A549 treated with AZD9567 at 1 μM for 4 hours (cell line): ENCODE results near the gene DRD4. TPM values are rescaled to one million over a fixed set of nuclear protein-coding genes. Genes with fewer than 3 reads are reported as not detected.

ENCODE experiments used
- total RNA-seq: library from RNA; stranded (reverse); fragments of 200-300 nt; extraction: Qiagen RNA extraction; gene quantifications from 5 replicates; pipeline ENCODE4 v1.2.3, GENCODE V29; 2022; ENCODE audit not compliant: insufficient read depth

The DRD4 gene
- 0.33 to 0.56 TPM (median 0.52 TPM) in 4 of 5 replicates, not detected in the other for total RNA-seq

DNA sequence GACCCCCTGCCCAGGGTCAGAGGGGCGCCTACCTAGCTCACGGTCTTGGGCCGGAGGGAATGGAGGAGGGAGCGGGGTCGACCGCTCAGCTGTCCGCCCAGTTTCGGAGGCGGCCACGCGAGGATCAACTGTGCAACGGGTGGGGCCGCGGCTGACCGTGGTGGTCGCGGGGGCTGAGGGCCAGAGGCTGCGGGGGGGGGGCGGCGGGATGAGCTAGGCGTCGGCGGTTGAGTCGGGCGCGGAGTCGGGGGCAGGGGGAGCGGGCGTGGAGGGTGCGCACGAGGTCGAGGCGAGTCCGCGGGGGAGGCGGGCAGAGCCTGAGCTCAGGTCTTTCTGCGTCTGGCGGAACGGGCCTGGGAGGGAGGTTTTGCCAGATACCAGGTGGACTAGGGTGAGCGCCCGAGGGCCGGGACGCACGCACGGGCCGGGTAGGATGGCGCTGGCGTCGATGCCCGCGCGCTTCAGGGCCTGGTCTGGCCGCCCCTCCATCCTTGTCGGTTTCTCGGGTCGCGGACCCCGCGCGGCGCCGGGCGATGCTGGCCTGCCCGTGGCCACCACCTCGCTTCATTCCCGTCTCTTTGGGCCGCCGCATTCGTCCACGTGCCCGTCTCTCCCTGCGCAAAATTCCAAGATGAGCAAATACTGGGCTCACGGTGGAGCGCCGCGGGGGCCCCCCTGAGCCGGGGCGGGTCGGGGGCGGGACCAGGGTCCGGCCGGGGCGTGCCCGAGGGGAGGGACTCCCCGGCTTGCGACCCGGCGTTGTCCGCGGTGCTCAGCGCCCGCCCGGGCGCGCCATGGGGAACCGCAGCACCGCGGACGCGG, at the start of gene DRD4:
Gene DRD4 (plus strand): TSS at position 759 of the 822 bp plus-strand sequence. CDS start 36 bp downstream, at position 795.

DNA sequence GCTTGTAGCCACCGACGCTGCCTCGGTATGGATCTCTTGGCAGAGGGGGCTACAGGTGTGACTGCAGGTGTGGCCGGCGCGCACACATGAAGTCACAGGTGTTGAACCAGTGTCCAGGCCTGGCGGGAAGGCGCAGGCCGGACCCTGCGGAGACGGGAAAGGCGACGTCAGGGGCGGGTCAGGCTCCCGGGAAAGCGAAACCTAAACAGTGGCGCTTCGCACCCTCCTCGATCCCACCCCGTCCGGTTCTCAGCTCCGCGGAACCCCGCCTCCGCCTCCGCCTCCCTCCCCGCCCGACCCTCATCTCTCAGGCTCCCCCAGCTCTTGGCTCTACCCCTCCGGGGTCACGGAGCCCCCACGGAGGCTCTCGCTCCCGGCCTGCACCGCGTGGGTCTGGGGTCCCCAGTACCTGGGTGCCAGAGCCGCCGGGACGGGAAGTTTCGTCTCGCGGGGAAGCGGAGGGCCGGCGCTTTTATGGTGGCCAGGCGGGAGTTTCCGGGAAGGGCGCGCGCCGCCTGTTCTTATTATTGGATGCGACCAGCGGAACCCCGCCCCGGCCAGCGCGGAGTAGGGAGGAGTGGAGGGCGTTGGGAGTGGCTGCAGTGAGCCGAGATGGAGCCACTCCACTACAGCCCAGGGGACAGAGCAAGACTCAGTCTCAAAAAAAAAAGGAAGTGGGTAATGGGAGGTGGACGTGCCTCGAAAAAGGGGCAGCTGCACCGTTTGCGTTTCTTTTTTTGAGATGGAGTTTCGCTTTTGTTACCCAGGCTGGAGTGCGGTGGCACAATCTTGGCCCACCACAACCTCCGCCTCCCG, 21.4 kb upstream of the DRD4 start, which contains the start of gene IRF7:
Gene IRF7 (minus strand): TSS at position 447 of the 816 bp plus-strand sequence. CDS start 586 bp downstream, outside the sequence.

DNA sequence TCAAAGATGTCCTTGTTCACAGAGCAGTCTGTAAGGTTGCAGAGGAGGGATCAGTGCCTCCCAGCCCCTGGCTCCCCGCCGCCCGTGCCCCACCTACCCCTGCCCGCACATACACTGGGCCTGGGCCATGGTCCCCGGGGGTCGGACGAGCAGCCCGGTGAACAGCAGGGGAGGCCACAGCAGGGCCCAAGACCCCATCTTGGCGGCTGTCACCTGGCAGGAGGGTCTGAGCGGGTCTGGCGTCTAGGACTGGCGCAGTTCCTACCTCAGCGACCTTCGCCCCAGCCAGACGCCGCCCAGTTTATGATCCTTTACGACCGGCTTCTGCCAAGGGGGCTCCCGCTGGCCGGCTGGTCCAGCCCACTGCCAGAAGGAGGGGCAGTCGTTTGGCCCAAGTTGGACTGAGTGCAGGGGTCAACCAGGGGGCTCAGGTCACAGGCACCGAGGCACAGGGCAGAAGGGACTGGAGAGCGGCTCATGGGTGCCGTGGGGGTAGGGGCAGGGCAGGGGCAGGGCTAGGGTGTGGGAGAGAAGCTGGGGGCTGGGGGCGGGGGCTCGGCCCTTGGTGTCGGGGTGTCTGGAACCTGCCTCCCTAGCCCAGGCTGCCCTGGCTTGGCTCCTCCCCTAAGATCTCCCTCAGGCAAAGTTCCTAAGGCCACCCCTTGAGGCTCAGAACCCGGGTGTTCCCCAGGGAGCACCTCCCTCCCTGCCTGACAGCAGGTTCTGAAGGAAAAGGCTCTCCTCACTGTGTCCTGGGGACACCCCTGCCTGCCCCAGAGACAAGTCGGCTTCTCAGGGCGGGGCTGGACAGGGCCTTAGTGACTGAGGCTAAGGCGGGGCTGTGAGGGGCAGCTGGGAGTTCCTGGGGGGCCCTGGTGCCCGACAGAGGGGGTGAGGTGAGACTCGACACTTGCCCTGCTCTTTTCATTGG, 12.1 kb upstream of the DRD4 start, which contains the start of gene CDHR5:
Gene CDHR5 (minus strand): TSS at position 251 of the 931 bp plus-strand sequence. CDS start 53 bp downstream, at position 198.

DNA sequence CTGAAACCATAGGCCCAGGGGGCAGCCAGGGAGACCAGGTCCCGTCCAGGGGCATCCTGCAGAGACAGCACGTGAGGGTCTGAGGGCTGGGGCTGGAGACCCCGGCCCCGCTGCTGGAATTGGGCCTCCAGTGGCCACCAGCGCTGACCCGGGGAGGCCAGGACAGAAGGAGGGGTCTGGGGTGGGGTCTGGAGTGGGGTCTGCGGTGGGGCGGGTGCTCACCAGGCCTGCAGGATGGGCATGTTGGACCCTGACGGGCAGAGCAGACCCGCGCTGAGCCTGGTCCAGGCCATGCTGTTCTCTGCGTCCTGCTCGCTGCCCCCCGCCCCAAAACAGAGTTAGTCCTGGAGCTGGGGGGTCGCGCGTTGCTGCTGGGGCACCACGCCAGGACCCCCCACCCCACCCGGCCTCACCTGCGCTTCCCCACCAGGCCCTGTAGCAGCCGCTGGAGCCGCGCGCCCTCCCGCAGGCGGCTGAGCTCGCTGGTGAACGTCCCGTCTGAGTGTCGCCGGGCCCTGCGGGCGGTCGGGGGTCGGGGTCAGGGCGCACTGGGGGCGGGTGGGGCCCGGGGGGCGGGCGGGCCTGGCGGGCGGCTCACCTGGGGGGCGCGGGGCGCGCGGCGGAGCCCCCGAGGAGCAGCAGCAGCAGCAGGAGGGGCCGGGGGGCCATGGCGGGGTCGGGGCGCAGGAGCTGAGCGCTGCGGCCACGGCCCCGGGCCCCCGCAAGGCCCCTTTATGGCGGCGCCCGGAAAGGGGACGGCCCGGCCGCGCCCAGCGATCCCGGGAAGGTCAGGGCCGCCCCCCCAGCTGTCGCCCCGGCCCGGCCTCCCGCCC, 10.4 kb upstream of the DRD4 start, which contains the start of gene SCT:
Gene SCT (minus strand): TSS at position 707 of the 833 bp plus-strand sequence. CDS start 38 bp downstream, at position 669.

Other genes with a start within 250 kb of the DRD4 start
- 23.1 to 36.9 TPM (median 34.3 TPM) in 5 replicates for gene PKP3, start 243.1 kb upstream of the DRD4 start, total RNA-seq
- gene SIGIRR, start 222.3 kb upstream of the DRD4 start, total RNA-seq = 56.8 to 95.7 TPM (median 89.6 TPM) in 5 replicates
- gene ANO9, start 195.3 kb upstream of the DRD4 start, total RNA-seq = 0.84 to 1.3 TPM (median 0.85 TPM) in 4 of 5 replicates, not detected in the other
- 43.9 to 53.0 TPM (median 47.6 TPM) in 5 replicates for gene PTDSS2, start 187.0 kb upstream of the DRD4 start, total RNA-seq
- gene RNH1, start 130.0 kb upstream of the DRD4 start, total RNA-seq = 170 to 191 TPM (median 177 TPM) in 5 replicates
- gene HRAS, start 101.7 kb upstream of the DRD4 start, total RNA-seq = 124 to 168 TPM (median 154 TPM) in 5 replicates
- 0.73 to 1.4 TPM (median 0.86 TPM) in 5 replicates for gene LRRC56, start 99.7 kb upstream of the DRD4 start, total RNA-seq
- 2.3 to 2.8 TPM (median 2.5 TPM) in 4 of 5 replicates, not detected in the other for gene LMNTD2, start 76.5 kb upstream of the DRD4 start, total RNA-seq
- 36.4 to 53.5 TPM (median 50.1 TPM) in 5 replicates for gene RASSF7, start 76.3 kb upstream of the DRD4 start, total RNA-seq
- 26.7 to 41.0 TPM (median 39.1 TPM) in 5 replicates for gene PHRF1, start 60.8 kb upstream of the DRD4 start, total RNA-seq
- gene IRF7, start 21.3 kb upstream of the DRD4 start, total RNA-seq = 7.7 to 13.2 TPM (median 10.5 TPM) in 5 replicates
- gene CDHR5, start 12.3 kb upstream of the DRD4 start, total RNA-seq = 0.02 to 0.09 TPM (median 0.05 TPM) in 4 of 5 replicates, not detected in the other
- gene SCT, start 10.1 kb upstream of the DRD4 start, total RNA-seq = not detected in 5 replicates
- gene DEAF1, start 58.0 kb downstream of the DRD4 start, total RNA-seq = 27.7 to 36.3 TPM (median 31.2 TPM) in 5 replicates
- 8.6 to 11.0 TPM (median 10.4 TPM) in 5 replicates for gene TMEM80, start 58.5 kb downstream of the DRD4 start, total RNA-seq
- gene EPS8L2, start 69.0 kb downstream of the DRD4 start, total RNA-seq = 64.8 to 132 TPM (median 122 TPM) in 5 replicates
- 386 to 459 TPM (median 396 TPM) in 5 replicates for gene TALDO1, start 110.2 kb downstream of the DRD4 start, total RNA-seq
- gene GATD1, start 140.2 kb downstream of the DRD4 start, total RNA-seq = 33.6 to 50.1 TPM (median 49.2 TPM) in 5 replicates
- gene CEND1, start 152.8 kb downstream of the DRD4 start, total RNA-seq = 2.0 to 6.3 TPM (median 2.2 TPM) in 5 replicates
- gene SLC25A22, start 161.0 kb downstream of the DRD4 start, total RNA-seq = 34.5 to 47.7 TPM (median 37.4 TPM) in 5 replicates
- 8.7 to 16.2 TPM (median 15.7 TPM) in 5 replicates for gene PIDD1, start 168.0 kb downstream of the DRD4 start, total RNA-seq
- gene RPLP2, start 172.7 kb downstream of the DRD4 start, total RNA-seq = 1,691 to 2,650 TPM (median 2,403 TPM) in 5 replicates
- gene PNPLA2, start 181.6 kb downstream of the DRD4 start, total RNA-seq = 47.4 to 71.6 TPM (median 65.8 TPM) in 5 replicates
- gene CRACR2B, start 190.7 kb downstream of the DRD4 start, total RNA-seq = 2.6 to 6.3 TPM (median 5.7 TPM) in 5 replicates
- 775 to 859 TPM (median 829 TPM) in 5 replicates for gene CD151, start 195.7 kb downstream of the DRD4 start, total RNA-seq
- gene POLR2L, start 205.3 kb downstream of the DRD4 start, total RNA-seq = 634 to 722 TPM (median 687 TPM) in 5 replicates
- gene TSPAN4, start 205.6 kb downstream of the DRD4 start, total RNA-seq = 123 to 190 TPM (median 181 TPM) in 5 replicates